AG04449 (cell line): Measurements from ENCODE around the gene ANKRD13D.

Source experiments
- CTCF ChIA-PET: fragments of 350-600 bp; formaldehyde crosslinking; extraction: SDS; loops from one replicate; lab custom pipeline; 2021; ENCODE audit warnings: antibody characterized with exemption; lab: Yijun Ruan, JAX
- POLR2A ChIA-PET: fragments of 400-600, 350-600 bp; formaldehyde crosslinking; extraction: SDS; loops from one replicate; lab custom pipeline; 2020; ENCODE audit warnings: antibody characterized with exemption, inconsistent platforms; lab: Yijun Ruan, JAX
- DNase-seq: peaks from one replicate; pipeline ENCODE4 v3.0.0-alpha.2; 2010; ENCODE audit warnings: low read depth, low spot score
- H3K4me3 ChIP-seq: 2 replicates; pipeline ENCODE4 v1.5.1; 2011; ENCODE audit warnings: low read depth, mild to moderate bottlenecking, control low read depth, low read length
- TF ChIP-seq, protein P1 (sequence below): IDR thresholded peaks from one replicate; pipeline ENCODE4 v1.5.1; 2011; ENCODE audit warnings: mild to moderate bottlenecking, moderate library complexity, low read length, control low read depth, inconsistent platforms; ENCODE audit not compliant: insufficient read depth; ENCODE audit errors: missing control alignments

ANKRD13D gene

DNA sequence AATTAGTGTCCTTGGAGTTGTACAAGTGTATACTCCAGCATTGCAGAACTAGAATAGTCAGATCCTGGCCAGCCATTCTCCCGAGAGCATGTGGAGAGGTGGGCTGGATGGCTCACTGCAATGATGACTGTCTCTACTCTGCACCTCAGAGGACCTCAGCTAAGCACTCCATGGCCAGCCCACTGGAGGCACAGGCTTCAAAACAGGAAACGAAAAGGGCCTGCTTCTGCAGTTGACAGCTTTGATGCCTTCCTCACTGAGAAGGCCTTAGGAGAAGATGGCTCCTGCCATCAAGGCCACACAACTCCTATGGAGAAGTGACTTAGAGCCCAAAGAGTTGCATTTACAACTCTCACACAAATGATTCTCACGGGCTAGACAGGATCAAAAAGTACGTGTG is 55.2 kb downstream of the ANKRD13D start:
- no peak overlapping the region for H3K4me3 ChIP-seq
- DNase-seq: no peak
- POLR2A ChIA-PET: no interaction called here
- TF ChIP-seq, protein P1, sequence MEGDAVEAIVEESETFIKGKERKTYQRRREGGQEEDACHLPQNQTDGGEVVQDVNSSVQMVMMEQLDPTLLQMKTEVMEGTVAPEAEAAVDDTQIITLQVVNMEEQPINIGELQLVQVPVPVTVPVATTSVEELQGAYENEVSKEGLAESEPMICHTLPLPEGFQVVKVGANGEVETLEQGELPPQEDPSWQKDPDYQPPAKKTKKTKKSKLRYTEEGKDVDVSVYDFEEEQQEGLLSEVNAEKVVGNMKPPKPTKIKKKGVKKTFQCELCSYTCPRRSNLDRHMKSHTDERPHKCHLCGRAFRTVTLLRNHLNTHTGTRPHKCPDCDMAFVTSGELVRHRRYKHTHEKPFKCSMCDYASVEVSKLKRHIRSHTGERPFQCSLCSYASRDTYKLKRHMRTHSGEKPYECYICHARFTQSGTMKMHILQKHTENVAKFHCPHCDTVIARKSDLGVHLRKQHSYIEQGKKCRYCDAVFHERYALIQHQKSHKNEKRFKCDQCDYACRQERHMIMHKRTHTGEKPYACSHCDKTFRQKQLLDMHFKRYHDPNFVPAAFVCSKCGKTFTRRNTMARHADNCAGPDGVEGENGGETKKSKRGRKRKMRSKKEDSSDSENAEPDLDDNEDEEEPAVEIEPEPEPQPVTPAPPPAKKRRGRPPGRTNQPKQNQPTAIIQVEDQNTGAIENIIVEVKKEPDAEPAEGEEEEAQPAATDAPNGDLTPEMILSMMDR: no peak
- CTCF ChIA-PET: interaction anchor here (1.2 to 18.9 kb wide), 9 partner anchors 7 to 162 kb away, joined by 3 to 310 read pairs (median 18); partner anchors contain the start of genes PITPNM1, POLD4, RAD9A and TMEM134

DNA sequence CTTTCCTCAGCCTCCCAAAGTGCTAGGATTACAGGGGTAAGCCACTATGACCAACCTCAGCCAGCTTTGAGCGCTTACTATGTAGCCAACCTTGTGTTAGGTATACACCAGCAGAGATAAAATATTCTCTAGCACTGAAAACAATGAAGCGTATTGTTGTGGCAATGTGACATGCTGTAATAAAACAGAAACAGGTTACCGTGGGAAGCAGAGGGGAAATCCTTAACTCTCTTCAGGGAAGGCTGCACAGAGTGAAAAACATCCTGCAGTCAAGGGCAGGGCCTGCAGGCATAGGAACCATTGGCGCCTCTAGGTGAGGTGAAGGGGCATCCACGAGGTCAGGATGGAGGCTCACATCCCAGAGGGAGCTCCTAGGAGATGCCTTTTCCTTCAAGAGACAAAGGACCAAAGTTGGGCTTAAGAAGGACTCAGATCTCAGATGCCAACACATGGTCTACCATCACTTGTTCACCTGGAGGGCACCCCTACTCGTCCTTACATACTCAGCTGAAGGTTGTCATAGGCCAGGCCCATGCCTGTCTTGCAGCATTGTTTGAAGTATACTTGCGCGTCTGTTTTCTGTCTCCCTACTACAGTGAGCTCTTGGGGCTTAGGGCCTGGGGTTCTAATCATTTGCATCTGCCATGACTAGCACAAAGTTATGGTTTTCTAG is 56.3 kb downstream of the ANKRD13D start:
- POLR2A ChIA-PET: interaction anchor here (0.9 to 1.3 kb wide), 2 partner anchors 9 to 37 kb away, joined by 3 to 4 read pairs; no protein-coding TSS in a partner anchor
- H3K4me3 ChIP-seq: no peak overlapping the region
- no peak for DNase-seq
- TF ChIP-seq, protein P1: no peak
- CTCF ChIA-PET: interaction anchor here (0.6 to 18.9 kb wide), 22 partner anchors 8 to 162 kb away, joined by 3 to 310 read pairs (median 7); partner anchors contain the start of genes CDK2AP2, CLCF1, PITPNM1 and POLD4

DNA sequence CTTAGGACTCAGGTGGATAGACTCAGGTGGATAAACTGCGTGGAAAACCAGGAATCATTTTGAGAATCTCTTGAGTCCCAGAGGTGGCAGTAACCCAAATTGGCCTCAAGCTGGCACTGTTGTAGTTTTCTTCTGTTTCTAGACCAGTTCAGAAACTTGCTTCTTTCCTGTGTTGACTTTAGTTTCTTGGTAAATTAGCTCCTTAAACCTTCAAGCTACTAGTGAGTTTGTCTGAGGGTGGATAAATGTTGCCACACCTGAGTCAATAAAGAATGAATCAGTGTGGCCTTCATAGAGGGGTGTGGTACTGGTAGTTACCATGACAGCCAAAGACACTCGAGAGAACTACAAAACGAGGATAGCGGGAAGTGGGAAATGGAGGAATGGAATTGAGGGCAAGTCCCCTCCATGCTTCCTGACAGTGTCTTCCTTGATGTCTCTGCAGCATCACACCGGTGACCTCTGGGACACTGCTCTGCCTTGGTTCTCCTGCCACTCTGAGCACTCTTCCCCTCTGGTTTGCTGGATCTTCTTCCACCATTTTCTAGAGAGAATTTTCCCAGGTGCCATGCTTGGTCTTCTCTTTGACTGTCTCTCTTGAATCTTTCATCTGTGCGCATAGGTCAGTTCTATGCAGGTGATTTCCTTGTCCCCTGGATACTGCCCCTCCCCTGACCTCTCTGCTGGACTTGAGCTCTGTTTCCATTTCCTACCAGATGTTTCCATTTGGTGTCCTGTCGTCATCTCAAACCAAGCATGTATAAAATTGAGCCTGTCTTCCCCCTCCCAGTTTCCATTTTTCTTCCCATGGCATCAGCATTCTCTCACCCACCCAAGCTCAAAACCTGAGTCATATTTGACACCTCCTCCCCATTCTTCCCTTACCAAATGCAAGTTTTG is 57.1 kb downstream of the ANKRD13D start:
- ChIA-PET CTCF (interaction anchor here (0.6 to 18.9 kb wide), 24 partner anchors 8 to 237 kb away, joined by 3 to 310 read pairs (median 6); partner anchors contain the start of genes CDK2AP2, CLCF1, GSTP1 and PITPNM1), POLR2A (interaction anchor here (0.6 to 1.3 kb wide), 5 partner anchors 8 to 244 kb away, joined by 3 to 4 read pairs (median 3); no protein-coding TSS in a partner anchor)
- no peak overlapping the region for H3K4me3 ChIP-seq
- no peak for DNase-seq
- TF ChIP-seq, protein P1: peak; percentile 70

DNA sequence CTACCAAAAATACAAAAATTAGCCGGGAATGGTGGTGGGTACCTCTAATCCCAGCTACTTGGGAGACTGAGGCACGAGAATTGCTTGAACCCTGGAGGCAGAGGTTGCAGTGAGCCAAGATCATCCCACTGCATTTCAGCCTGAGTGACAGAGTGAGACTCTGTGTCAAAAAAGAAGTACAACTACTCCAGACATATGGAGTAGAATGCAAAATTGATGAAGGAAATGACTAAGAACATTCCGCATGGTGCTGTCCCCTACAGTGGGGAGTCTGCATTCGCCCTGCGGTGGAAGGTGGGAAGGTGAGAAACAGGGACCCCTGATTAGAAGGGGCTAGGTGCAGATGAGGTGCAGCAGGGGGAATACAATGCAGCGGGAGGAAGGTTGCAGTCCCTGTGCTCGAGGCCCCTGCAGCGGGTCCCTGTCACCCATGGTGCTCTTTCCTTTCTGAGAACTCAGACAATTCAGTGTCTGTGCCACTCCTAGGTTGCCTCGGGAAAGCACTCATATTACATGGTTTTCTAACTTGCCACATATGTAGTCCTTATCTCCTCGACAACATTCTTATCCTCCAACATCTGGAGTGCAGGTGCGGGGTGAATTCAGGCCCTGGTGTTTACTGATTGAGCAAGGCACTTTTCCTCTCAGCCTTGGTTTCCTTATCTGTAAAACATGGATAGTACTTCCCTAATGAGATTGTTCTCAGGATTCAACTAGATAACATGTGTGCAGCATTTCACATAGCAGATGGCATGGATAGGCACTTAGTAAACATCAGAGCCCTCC is 59.1 kb downstream of the ANKRD13D start:
- DNase-seq: no peak
- CTCF ChIA-PET: interaction anchor here (0.8 to 41.2 kb wide), 10 partner anchors 6 to 85 kb away, joined by 3 to 2108 read pairs (median 74); partner anchors contain the start of genes CLCF1, POLD4, PPP1CA and RAD9A
- TF ChIP-seq, protein P1: no peak
- no peak overlapping the region for H3K4me3 ChIP-seq
- POLR2A ChIA-PET: interaction anchor here (0.9 kb wide), 1 partner anchor 31 kb away, joined by 3 read pairs; no protein-coding TSS in a partner anchor

DNA sequence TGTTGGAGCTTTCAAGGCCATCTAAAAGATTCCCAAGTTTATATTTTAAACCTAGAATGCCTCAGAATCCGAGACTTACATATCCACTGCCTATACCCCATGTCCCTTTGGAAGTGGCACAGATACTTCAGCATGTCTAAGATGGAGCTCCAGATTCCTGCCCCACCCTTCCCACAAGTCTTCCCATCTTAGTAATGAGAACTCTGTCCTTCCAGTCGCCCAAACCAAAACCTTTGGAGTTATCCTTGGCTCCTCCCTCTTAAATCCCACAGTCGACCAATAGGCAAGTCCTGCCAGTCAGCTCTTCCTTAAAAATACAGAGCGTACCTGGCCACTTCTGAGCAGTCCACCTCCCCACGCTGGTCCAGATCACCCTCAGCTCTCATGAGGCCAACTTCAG is 59.9 kb downstream of the ANKRD13D start:
- POLR2A ChIA-PET: interaction anchor here (0.6 kb wide), 1 partner anchor 125 kb away, joined by 3 read pairs; no protein-coding TSS in a partner anchor
- DNase-seq: no peak
- TF ChIP-seq, protein P1: no peak
- CTCF ChIA-PET: interaction anchor here (0.8 to 41.2 kb wide), 7 partner anchors 11 to 134 kb away, joined by 3 to 2108 read pairs (median 67); partner anchors contain the start of genes CLCF1, PPP1CA, RAD9A and TBC1D10C
- H3K4me3 ChIP-seq: no peak overlapping the region
